Measurements from ENCODE around the gene RNF150.
"Not testable (repeated sequence)": the region's sequence is repeated elsewhere in the genome, so short reads cannot be mapped to it uniquely, and the experiment has no call there.

- TF ChIP-seq PATZ1 (CRISPR knock-in tag; IDR thresholded peaks at IDR 0.05; ENCODE audit: borderline replicate concordance); OSR1 (CRISPR knock-in tag; IDR thresholded peaks at IDR 0.05); PPARA (CRISPR knock-in tag; IDR thresholded peaks at IDR 0.05; ENCODE audit: borderline replicate concordance): not testable (repeated sequence)
These were observed 322.6 kb downstream of the RNF150 start for GRCh38 chr4:140810591-140811169.

Measured in SK-N-SH treated with all-trans-retinoic acid at 6 μM for 48 hours (cell line).